HEK293T (cell line): Measurements from ENCODE around the gene CLEC4F.

ENCODE experiments used
- CTCF ChIA-PET: fragments of 350-600 bp; formaldehyde crosslinking; extraction: SDS; loops from one replicate; lab custom pipeline; 2021; ENCODE audit warnings: antibody characterized with exemption, inconsistent platforms; lab: Yijun Ruan, JAX
- POLR2A ChIA-PET: fragments of 350-600 bp; formaldehyde crosslinking; extraction: SDS; loops from one replicate; lab custom pipeline; 2020; ENCODE audit warnings: antibody characterized with exemption, inconsistent platforms; lab: Yijun Ruan, JAX
- DNase-seq: peaks from one replicate; pipeline ENCODE4 v3.0.0; 2012; ENCODE audit warnings: mixed read lengths; ENCODE audit errors: extremely low spot score
- ARNT ChIP-seq: fragments of 450-650 bp; IDR thresholded peaks from 2 replicates; pipeline ENCODE4 v1.6.1; 2017; ENCODE audit warnings: mild to moderate bottlenecking
- BHLHE40 ChIP-seq: fragments of 450-650 bp; IDR thresholded peaks from 2 replicates; pipeline ENCODE4 v1.6.1; 2016; ENCODE audit warnings: mild to moderate bottlenecking, moderate library complexity, borderline replicate concordance
- CTBP1 ChIP-seq: fragments of 450-650 bp; IDR thresholded peaks from 2 replicates; pipeline ENCODE4 v1.6.1; 2016; ENCODE audit warnings: borderline replicate concordance
- ELF4 ChIP-seq: fragments of 450-650 bp; IDR thresholded peaks from 2 replicates; pipeline ENCODE4 v1.6.1; 2017; ENCODE audit warnings: antibody characterized with exemption
- FOXA1 ChIP-seq: fragments of 450-650 bp; IDR thresholded peaks from 2 replicates; pipeline ENCODE4 v1.6.1; 2016; ENCODE audit warnings: mild to moderate bottlenecking
- FOXK2 ChIP-seq: fragments of 450-650 bp; IDR thresholded peaks from 2 replicates; pipeline ENCODE4 v1.6.1; 2016; ENCODE audit warnings: mild to moderate bottlenecking
- FOXM1 ChIP-seq: fragments of 450-650 bp; IDR thresholded peaks from 2 replicates; pipeline ENCODE4 v1.6.1; 2017; ENCODE audit warnings: mild to moderate bottlenecking, borderline replicate concordance
- HDGF ChIP-seq: fragments of 450-650 bp; IDR thresholded peaks from 2 replicates; pipeline ENCODE4 v1.6.1; 2017; ENCODE audit warnings: antibody characterized with exemption, borderline replicate concordance
- L3MBTL2 ChIP-seq: fragments of 450-650 bp; conservative IDR thresholded peaks from 2 replicates; pipeline ENCODE4 v1.6.1; 2016; ENCODE audit warnings: mild to moderate bottlenecking
- LEF1 ChIP-seq: fragments of 450-650 bp; IDR thresholded peaks from 2 replicates; pipeline ENCODE4 v1.6.1; 2017; ENCODE audit warnings: mild to moderate bottlenecking, borderline replicate concordance
- NFRKB ChIP-seq: fragments of 450-650 bp; IDR thresholded peaks from 2 replicates; pipeline ENCODE4 v1.6.1; 2016; ENCODE audit warnings: mild to moderate bottlenecking, moderate library complexity
- PKNOX1 ChIP-seq: fragments of 450-650 bp; IDR thresholded peaks from 2 replicates; pipeline ENCODE4 v1.6.1; 2016
- SP1 ChIP-seq: fragments of 450-650 bp; IDR thresholded peaks from 2 replicates; pipeline ENCODE4 v1.6.1; 2017
- SUZ12 ChIP-seq: fragments of 450-650 bp; IDR thresholded peaks from 2 replicates; pipeline ENCODE4 v1.6.1; 2016; ENCODE audit warnings: mild to moderate bottlenecking
- TARDBP ChIP-seq: fragments of 450-650 bp; IDR thresholded peaks from 2 replicates; pipeline ENCODE4 v1.6.1; 2016
- ZNF384 ChIP-seq: fragments of 450-650 bp; IDR thresholded peaks from 2 replicates; pipeline ENCODE4 v1.6.1; 2016

The CLEC4F gene

GRCh38 chr2:70767699-70768589 lies 52.5 kb downstream of the CLEC4F start, which contains the start of gene ADD2:
Gene ADD2, minus strand, starts transcription at chr2:70768200. Its CDS starts 61,792 bp downstream, at chr2:70706408.
- ChIA-PET CTCF (interaction anchor here (0.5 to 1.7 kb wide), 11 partner anchors 9 to 111 kb away, joined by 3 to 12 read pairs (median 4); no protein-coding TSS in a partner anchor), POLR2A (interaction anchor here (0.7 to 1.6 kb wide), 8 partner anchors 9 to 474 kb away, joined by 3 to 7 read pairs (median 4); partner anchors contain the start of gene SNRPG)
- peak; percentile 82 for DNase-seq
- TF ChIP-seq L3MBTL2 (peak; percentile 62; the same call in 1 of the 2 replicates), BHLHE40 (no peak)

- POLR2A ChIA-PET: interaction anchor here (1.6 kb wide), 1 partner anchor 81 kb away, joined by 5 read pairs; no protein-coding TSS in a partner anchor
- CTCF ChIA-PET: interaction anchor here (1.3 to 1.6 kb wide), 3 partner anchors 13 to 21 kb away, joined by 3 to 9 read pairs (median 6); no protein-coding TSS in a partner anchor
- DNase-seq: peak; percentile 63
- TF ChIP-seq L3MBTL2 (peak; percentile 82), ELF4 (no peak), ZNF384 (no peak), FOXK2 (no peak), FOXA1 (no peak), NFRKB (no peak), SUZ12 (no peak)
Measured at GRCh38 chr2:70767079-70767698, 53.2 kb downstream of the CLEC4F start.

GRCh38 chr2:70766357-70767078 lies 53.9 kb downstream of the CLEC4F start:
- ChIA-PET POLR2A (no interaction called here), CTCF (no interaction called here)
- no peak for TF ChIP-seq SP1
- TF ChIP-seq ARNT: no peak
- no peak for TF ChIP-seq HDGF
- TF ChIP-seq FOXM1: no peak
- no peak for TF ChIP-seq L3MBTL2
- no peak for TF ChIP-seq ELF4
- TF ChIP-seq BHLHE40: no peak
- TF ChIP-seq FOXK2: no peak
- TF ChIP-seq NFRKB: no peak
- no peak for TF ChIP-seq SUZ12
- TF ChIP-seq FOXA1: no peak
- TF ChIP-seq ZNF384: no peak
- TF ChIP-seq PKNOX1: no peak
- DNase-seq: no peak

GRCh38 chr2:70765507-70765906 lies 54.9 kb downstream of the CLEC4F start:
- ChIA-PET POLR2A (interaction anchor here (0.9 kb wide), 1 partner anchor 303 kb away, joined by 3 read pairs; the partner anchor contains the start of gene NAGK), CTCF (interaction anchor here (0.6 kb wide), 1 partner anchor 198 kb away, joined by 3 read pairs; no protein-coding TSS in a partner anchor)
- DNase-seq: no peak
- TF ChIP-seq BHLHE40 (no peak), FOXM1 (no peak), FOXK2 (no peak), FOXA1 (no peak), ZNF384 (no peak), L3MBTL2 (no peak), ARNT (no peak), LEF1 (no peak), SUZ12 (no peak), ELF4 (no peak), PKNOX1 (no peak), HDGF (no peak), TARDBP (no peak), NFRKB (no peak), CTBP1 (no peak), SP1 (no peak)

GRCh38 chr2:70759446-70759845 lies 61.0 kb downstream of the CLEC4F start:
- ChIA-PET POLR2A (no interaction called here), CTCF (interaction anchor here (1.1 kb wide), 1 partner anchor 9 kb away, joined by 5 read pairs; the partner anchor contains the start of gene ADD2)
- no peak for DNase-seq
- TF ChIP-seq L3MBTL2: no peak
- TF ChIP-seq NFRKB: no peak
- TF ChIP-seq PKNOX1: no peak
- no peak for TF ChIP-seq FOXK2
- no peak for TF ChIP-seq TARDBP
- no peak for TF ChIP-seq LEF1
- TF ChIP-seq HDGF: no peak
- TF ChIP-seq FOXM1: no peak
- no peak for TF ChIP-seq SP1
- TF ChIP-seq ELF4: no peak
- no peak for TF ChIP-seq CTBP1
- TF ChIP-seq ARNT: no peak
- TF ChIP-seq BHLHE40: no peak
- no peak for TF ChIP-seq FOXA1
- TF ChIP-seq SUZ12: no peak
- TF ChIP-seq ZNF384: no peak
